ENCODE data around the gene GPX5.

DNA sequence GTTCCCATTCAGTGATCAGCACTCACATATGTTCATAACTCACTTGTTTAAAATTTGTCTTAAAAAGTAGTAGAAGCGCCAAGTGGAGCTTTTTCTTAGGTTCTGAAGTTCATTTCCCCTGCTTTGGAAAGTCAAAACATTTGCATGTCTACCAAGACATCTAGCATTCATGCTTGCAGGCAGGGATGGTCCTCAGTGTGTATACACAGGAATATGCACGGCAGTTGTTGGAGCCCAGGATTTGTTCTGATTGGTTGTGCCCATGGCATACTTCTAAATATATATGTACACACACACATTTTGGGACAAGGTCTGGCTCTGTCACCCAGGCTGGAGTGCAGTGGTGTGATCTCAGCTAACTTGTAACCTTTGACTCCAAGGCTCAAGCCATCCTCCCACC lies 7.7 kb upstream of the GPX5 start:
- no peak for TF ChIP-seq POLR2AphosphoS5 (IDR thresholded peaks at IDR 0.05; ENCODE audit: low read depth, low read length)
- TF ChIP-seq POLR2A (IDR thresholded peaks at IDR 0.05; ENCODE audit: low read depth, low read length), result no peak
- no peak for TF ChIP-seq SPI1 (IDR thresholded peaks at IDR 0.05; ENCODE audit: low read depth, low read length)
- no peak for TF ChIP-seq TAF1 (IDR thresholded peaks at IDR 0.05; ENCODE audit: low read depth, low read length)
- no peak for TF ChIP-seq PAX5 (IDR thresholded peaks at IDR 0.05; ENCODE audit: insufficient read depth, low read length, severe bottlenecking)
- no peak for TF ChIP-seq POU2F2 (IDR thresholded peaks at IDR 0.05; ENCODE audit: low read depth, low read length)
